Iris pigment epithelial cell (primary cell): ENCODE data around the gene SOX11.

ENCODE experiments used
- DNase-seq: peaks from one replicate; pipeline ENCODE4 v3.0.0-alpha.2; 2011; ENCODE audit warnings: low read depth

Gene SOX11

DNA sequence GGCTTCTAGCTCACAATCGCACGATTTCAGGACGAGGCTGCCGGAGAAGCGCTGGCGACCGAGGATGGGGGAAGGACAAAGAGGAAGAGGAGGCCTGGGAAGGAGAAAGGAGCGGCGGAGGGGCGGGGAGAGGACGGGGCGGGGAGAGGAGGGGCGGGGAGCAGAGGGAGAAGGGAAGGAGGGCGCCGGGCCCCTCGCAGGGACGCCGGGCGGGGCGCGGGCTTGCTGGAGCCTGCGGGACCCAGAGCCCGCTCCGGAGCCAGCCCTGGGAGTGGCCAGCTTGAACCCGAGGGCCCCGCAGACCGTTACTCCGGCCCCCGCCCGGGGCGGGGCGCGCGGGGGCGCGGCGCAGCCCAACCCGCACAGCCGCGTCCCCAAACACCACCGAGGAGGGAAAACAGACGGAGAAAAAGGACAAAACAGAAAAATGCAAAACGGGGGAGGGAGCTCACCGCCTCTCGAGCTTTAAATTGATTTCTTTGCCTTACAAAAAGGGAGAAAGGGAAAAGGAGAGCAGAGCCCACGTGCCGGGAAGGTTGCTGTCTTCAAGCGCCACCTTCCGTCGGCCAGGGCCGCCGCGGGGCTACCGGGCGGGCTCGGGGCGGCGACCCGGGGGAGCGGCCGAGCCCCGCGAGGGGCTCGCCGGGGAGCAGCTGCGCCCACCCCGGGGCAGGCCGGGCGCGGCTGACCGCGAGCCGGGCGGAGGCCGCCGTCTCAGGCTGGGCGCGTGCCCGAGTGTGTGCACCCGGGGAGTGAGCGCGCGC is 781 bp upstream of the SOX11 start:
- DNase-seq = peak; percentile 49

GRCh38 chr2:5692561-5693286 is 540 bp downstream of the SOX11 start:
- peak; percentile 56 for DNase-seq

GRCh38 chr2:5693287-5694201 is 1.4 kb downstream of the SOX11 start:
- DNase-seq = peak; percentile 28

DNA sequence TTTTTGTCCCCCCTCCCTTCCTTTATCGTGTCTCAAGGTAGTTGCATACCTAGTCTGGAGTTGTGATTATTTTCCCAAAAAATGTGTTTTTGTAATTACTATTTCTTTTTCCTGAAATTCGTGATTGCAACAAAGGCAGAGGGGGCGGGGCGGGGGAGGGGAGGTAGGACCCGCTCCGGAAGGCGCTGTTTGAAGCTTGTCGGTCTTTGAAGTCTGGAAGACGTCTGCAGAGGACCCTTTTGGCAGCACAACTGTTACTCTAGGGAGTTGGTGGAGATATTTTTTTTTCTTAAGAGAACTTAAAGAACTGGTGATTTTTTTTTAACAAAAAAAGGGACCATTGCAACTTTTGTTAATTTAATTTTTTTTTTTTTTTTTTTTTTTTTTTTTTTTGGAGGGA is 2.1 kb downstream of the SOX11 start:
- peak; percentile 3 for DNase-seq

- DNase-seq = peak; percentile 57
Observed at GRCh38 chr2:5695654-5696403, 3.6 kb downstream of the SOX11 start.

DNA sequence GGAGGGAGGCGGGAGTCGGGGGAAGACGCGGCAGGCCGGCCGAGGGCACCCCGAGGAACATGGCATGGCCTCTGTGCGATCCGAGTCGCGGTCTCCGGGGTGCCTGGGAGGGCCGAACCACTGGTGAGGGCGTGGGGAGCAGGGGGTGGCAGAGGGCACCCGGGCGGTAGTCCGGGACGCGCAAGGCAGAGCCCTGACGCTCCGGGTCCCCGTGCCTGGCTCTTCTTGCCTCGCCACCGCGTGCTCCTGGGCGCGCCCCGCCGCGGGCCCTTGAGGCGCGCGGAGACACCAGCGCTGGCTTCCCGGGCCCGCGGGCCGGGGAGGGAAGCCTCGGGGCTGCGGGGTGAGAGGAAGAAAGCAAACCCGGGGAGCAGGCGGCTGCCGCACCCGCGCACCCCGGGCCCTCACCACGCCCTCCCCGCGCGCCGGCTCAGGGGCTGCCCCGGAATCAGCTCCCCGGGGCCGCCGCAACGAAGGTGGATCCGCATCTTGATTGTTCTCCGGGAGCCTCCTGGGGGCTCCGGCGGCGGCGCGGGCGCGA is 4.3 kb downstream of the SOX11 start:
- peak; percentile 48 for DNase-seq

DNA sequence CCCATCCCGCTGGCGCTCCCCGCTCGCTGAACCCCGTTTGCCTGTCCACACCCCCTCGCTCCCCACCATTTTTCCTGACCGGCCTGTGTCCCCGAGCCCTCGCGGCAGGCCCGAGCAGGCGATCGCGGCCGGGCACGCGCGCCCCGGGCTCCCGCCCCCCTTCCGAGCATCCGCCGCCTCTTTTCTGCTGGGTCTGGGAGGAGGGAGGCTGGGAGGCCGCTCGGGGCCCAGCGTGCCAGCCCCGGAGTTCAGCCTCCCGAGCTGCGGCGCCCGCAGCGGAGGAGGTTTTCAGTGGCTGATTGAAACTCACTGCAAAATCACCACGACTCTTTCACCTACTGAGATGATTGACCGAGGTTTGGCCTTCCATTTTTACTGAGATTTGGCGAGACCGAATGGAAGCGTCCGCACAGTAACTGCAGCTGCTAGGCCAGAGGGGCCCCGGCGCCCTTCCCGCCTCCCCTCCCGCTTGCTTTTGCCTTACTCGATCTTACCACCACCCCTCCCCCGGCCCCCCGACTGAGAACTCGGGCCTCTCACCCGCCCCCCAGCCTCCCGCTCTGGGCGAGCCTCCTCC is 4.8 kb downstream of the SOX11 start:
- peak; percentile 65 for DNase-seq

DNA sequence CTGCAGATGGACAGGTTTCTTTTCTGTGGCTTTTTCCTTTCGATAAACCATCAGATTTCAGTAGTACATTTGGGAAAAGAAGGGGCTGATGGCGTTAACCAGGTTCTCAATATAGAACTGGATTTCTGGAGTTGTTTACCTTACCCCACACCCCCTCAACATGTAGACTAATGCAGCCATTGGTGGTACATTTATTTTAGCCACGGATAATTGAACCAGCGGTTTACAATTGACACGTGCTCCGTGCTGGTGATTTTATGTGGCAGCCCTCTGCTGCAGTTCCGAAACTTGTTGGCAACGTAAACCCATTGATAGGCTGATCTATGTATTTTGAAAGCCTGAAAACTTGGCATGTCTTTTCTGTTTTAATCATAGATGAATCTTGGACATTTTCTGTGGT is 5.4 kb downstream of the SOX11 start:
- DNase-seq = no peak

GRCh38 chr2:5698134-5698533 is 6.0 kb downstream of the SOX11 start:
- no peak for DNase-seq

DNA sequence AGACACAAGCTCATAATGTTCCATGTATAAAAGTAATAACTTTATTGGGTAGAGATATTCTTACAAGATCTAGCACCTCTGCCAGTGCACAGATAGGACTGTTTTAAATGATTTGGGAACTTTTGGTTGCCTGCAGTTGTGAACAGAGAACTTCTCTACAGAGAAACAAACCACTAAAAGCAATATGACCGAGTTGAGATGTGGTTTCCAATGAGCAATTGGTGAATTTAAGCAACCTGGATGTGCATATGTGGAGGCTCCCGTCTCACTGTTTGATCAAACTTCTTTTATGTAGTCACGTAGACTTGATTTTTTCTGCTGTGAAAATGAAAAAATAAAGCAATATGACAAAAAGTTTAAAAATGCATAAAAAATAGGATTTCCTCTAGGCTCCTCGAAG is 7.8 kb downstream of the SOX11 start:
- DNase-seq = no peak

DNA sequence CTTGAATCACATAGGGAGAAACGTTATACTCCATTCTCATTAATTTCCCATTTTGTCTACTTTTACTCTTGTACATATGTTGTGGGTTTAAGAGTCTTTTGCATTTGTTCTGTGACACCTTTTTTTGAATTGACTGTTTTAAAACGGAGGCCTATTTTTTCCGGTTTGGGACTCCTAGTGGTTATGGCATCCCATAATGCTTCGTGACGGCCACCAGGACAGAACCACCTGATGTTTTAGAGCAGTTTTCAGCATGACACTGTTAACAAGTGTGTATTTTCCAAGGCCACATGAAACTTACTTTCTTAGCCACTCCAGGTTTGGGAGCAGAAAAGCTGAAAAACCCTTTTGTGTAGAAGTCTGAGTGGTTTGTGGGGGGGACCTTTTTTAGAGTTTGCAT is 8.4 kb downstream of the SOX11 start:
- DNase-seq = no peak

GRCh38 chr2:5701266-5701665 is 9.1 kb downstream of the SOX11 start:
- DNase-seq = no peak

DNA sequence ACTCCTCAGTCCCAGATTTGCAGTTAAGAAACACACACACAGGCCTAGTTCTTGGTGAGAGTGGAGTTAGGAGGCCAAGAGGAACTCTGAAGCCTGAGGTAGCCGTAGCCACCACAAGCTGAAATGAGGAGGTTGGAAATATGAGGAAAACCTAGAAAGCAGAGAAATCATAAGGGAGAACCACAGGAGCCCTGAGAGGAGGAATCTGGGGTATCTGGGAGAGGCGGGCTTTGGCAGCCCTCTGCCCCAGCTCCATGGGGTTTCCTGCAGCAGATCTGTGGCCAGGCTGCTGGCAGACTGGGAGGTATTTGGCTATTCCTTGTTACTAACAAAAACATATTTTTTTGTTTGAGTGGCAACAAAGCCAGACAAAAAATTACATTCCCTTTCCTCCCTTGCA is 11.0 kb downstream of the SOX11 start:
- no peak for DNase-seq

GRCh38 chr2:5705490-5705889 is 13.3 kb downstream of the SOX11 start:
- no peak for DNase-seq

- no peak for DNase-seq
Observed at GRCh38 chr2:5706717-5707455, 14.7 kb downstream of the SOX11 start.

DNA sequence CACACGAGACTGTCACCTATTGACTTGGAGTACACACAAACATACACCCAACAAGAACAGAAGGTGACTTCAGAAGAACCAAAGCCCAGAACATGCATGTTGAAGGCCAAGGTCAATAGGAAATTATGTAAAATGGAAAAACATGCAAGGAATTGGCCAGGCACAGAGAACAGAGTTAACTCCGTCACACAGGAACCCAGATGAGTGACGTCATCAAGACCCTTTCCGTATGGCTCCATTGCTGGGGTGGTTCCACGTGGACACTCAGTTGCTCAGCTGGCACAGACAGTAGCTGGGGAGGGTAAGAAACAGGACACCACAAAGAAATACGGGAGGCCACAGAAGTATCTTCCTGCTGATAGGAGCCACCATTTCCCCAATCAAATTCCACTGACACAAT is 18.4 kb downstream of the SOX11 start:
- DNase-seq = no peak

DNA sequence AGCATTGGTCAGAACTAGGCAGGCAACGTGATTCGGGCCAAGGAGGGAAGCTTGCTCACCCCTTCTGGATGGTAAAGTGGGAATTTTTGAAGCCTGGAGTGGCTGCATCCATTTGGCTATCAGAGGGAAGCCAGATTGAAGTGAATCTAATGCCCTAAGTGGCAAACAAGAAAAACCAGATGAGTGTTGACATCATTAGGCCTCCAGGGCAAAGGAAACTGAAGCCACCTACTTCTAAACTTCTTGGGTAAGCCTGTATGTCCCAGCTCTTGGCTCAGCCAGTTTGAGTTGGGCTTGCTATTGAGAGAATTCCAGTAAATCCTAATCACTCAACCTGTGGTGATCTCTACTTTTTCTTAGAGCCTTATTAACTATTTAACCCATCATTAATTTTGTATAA is 20.9 kb downstream of the SOX11 start:
- no peak for DNase-seq

DNA sequence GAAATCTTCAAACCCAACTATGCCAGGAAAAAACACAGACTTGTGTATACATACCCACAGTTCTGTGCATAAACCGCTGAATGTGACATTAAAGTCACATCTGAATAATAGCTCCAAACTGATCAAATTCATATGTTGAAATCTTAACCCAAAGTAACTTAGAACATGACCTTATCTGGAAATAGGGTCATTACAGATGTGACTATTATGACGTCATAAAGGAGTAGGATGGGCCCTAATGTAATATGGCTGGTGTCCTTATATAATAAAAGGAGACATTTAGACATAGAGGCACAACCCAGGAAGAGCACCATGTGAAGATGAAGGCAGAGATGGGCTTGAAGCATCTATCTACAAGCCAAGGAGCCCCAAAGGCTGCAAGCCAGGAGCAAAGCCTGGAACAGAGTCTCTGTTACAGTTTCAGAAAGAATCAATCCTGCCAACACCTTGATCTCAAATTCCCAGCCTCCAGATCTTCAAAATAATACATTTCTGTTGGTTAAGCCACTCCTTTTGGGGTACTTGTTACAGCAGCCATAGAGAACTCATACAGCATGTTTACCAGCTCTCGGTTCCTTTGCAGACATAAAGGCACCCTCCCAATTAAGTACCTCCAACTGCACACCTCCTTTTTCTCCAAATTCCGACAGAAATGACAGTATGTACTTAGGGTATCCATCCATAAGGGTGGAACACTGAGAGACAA is 27.6 kb downstream of the SOX11 start:
- no peak for DNase-seq

DNA sequence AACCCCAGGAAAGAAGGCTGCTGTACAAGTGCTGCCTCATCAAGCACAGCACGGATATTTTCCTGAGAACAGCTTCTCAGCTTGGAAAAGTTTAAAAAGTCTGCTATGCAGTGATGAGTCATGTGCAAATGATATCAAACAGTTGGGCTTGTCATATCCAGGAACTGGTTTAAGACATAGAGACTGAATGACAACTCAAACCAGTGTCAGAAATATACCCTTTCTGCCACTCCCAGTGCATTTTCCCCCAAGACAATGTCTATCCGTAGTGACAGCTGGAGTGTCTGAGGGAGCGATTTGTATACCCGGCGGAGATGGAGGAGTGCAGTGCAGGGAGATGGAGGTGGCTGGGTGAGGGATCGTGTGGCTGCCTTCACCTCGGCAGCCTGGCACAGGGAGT is 28.2 kb downstream of the SOX11 start:
- peak; percentile 23 for DNase-seq

- DNase-seq = no peak
Observed at GRCh38 chr2:5722236-5722635, 30.1 kb downstream of the SOX11 start.
